Sigmoid colon (tissue), 7 donors: ENCODE results near the gene PLVAP. TPM values are rescaled to one million over a fixed set of nuclear protein-coding genes. Genes with fewer than 3 reads are reported as not detected.

Experiments
- DNase-seq: peaks from one replicate; pipeline ENCODE4 v3.0.0-alpha.2; 2019
- H3K27ac ChIP-seq, 4 donors: fragments of 200-600 bp; sonication (generic); one replicate each; pipeline ENCODE4 v1.5.1; 2016 to 2019; ENCODE audit warnings: mild to moderate bottlenecking in 1 of 4
- H3K27me3 ChIP-seq, 3 donors: fragments of 200-600 bp; sonication (generic); one replicate each; pipeline ENCODE4 v1.5.1; 2019; ENCODE audit warnings: mild to moderate bottlenecking in 1 of 3
- H3K36me3 ChIP-seq, 4 donors: fragments of 200-600 bp; sonication (generic); one replicate each; pipeline ENCODE4 v1.5.1; 2016 to 2019
- H3K4me1 ChIP-seq, 4 donors: fragments of 200-600 bp; sonication (generic); one replicate each; pipeline ENCODE4 v1.5.1; 2017 to 2019
- H3K4me3 ChIP-seq, 4 donors: fragments of 200-600 bp; sonication (generic); one replicate each; pipeline ENCODE4 v1.5.1; 2017 to 2019; ENCODE audit warnings: mild to moderate bottlenecking in 2 of 4, moderate library complexity in 1 of 4
- H3K9me3 ChIP-seq, 4 donors: fragments of 200-600 bp in 3 of 4; sonication (generic) in 3 of 4; one replicate each; pipeline versions ENCODE4 v1.5.1 to v1.6.1; 2013 to 2019
- EP300 ChIP-seq, 4 donors: sonication (generic); formaldehyde crosslinking; IDR thresholded peaks; one replicate each; pipeline ENCODE4 v1.6.1; 2017; ENCODE audit warnings: antibody characterized with exemption in 4 of 4
- POLR2A ChIP-seq, 2 donors: fragments of 450-650 bp; IDR thresholded peaks; one replicate each; pipeline ENCODE4 v1.6.1; 2016; ENCODE audit warnings: antibody characterized with exemption in 2 of 2, mild to moderate bottlenecking in 2 of 2, moderate library complexity in 2 of 2
- POLR2AphosphoS5 ChIP-seq, 4 donors: sonication (generic); formaldehyde crosslinking; IDR thresholded peaks; one replicate each; pipeline ENCODE4 v1.6.1; 2017; ENCODE audit warnings: antibody characterized with exemption in 4 of 4
- WGBS, 2 donors: extraction: QIAGEN DNeasy Blood & Tissue Kit; methylation state at CpG; one replicate each; pipeline ENCODE4 v1.1.7; 2013; 5-methylcytosine and 5-hydroxymethylcytosine counted together
- intact Hi-C: fragments of 100-400 bp; cut with DNase I; formaldehyde crosslinking; loops from one replicate; pipeline ENCODE4 v1.15.1; 2023
- polyA plus RNA-seq, 3 donors: library from polyadenylated mRNA; stranded (reverse); fragments of 200-250 nt; gene quantifications; one replicate each; pipeline ENCODE4 v1.2.3, GENCODE V29; 2013
- total RNA-seq, 4 donors: library from RNA; depleted of rRNA; stranded (reverse); fragments of >200 nt; gene quantifications; one replicate each; pipeline ENCODE4 v1.1.0, GENCODE V29; 2016
- TF ChIP-seq, protein P1 (sequence below), 4 experiments: fragments of 450-650 bp in 3 of 4; fragments of 200-600 bp in 1 of 4; IDR thresholded peaks; one replicate each; pipeline ENCODE4 v1.5.1; 2016 to 2019; ENCODE audit warnings: antibody characterized with exemption in 4 of 4, mild to moderate bottlenecking in 3 of 4, moderate library complexity in 2 of 4
- donor health status: healthy with polysubstance abuse.
- donor health status: Bipolar disorder and iron deficiency.
- donor health status: healthy.

PLVAP gene
- total and polyA plus RNA-seq, 7 donors: 3.0 to 54.7 (median 19.6) TPM

DNA sequence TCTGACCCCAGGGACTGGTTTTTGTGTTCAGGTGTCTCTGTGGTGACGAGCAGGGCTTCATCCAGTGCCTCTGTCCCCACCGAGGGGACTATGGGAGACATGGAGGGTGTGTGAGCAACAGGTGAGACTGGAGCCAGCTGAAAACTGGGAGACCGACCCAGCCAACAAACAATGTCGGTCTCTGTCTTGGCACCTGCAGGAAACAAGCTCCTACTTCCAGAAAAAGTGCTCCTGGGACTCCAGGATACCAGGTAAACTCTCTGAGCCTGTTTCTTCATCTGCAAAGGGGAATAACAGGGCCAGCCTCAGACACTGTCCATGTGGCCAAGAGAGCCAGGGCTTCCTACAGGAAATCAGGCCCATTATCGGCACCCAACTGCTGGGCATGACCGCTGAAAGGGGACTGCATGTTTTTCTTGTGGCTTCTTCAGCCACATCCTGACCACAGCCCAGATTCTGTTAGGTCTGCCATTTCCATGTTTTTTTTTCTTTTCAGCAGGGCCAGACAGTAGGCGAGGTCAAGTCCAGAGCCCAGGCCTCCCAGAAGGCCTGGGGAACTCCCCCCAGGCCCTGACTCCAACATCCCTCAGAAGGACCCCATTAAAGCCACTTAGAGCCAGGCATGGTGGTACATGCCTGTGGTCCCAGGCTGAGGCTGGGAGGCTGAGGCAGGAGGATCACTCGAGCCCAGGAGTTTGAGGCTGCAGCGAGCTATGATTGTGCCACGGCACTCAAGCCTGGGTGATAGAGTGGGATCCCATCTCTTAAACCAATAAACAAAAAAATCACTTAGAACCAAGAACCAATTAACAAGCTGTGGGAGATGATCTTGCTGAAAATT is 29.1 kb upstream of the PLVAP start:
- Histone ChIP-seq H3K9me3 (no peaks in the 10 kb centered on the region), H3K4me1 (peaks cover 0 to 50% (median 29%) of the 10 kb centered on the region in 4 donors), H3K36me3 (peaks cover 0 to 10% (median 0%) of the 10 kb centered on the region in 4 donors), H3K27ac (peak overlapping the region; percentile 70 to 84 (median 75)), H3K4me3 (peak overlapping the region in 3 of 4 donors; percentile 40 to 50 (median 48)), H3K27me3 (no peaks in the 10 kb centered on the region)
- WGBS, 2 donors: 46 to 71% methylated on average over 10 of the region's 10 CpGs
- no peak for TF ChIP-seq EP300 (IDR thresholded peaks at IDR 0.05)
- TF ChIP-seq POLR2AphosphoS5 (IDR thresholded peaks at IDR 0.05): no peak
- TF ChIP-seq, protein P1, sequence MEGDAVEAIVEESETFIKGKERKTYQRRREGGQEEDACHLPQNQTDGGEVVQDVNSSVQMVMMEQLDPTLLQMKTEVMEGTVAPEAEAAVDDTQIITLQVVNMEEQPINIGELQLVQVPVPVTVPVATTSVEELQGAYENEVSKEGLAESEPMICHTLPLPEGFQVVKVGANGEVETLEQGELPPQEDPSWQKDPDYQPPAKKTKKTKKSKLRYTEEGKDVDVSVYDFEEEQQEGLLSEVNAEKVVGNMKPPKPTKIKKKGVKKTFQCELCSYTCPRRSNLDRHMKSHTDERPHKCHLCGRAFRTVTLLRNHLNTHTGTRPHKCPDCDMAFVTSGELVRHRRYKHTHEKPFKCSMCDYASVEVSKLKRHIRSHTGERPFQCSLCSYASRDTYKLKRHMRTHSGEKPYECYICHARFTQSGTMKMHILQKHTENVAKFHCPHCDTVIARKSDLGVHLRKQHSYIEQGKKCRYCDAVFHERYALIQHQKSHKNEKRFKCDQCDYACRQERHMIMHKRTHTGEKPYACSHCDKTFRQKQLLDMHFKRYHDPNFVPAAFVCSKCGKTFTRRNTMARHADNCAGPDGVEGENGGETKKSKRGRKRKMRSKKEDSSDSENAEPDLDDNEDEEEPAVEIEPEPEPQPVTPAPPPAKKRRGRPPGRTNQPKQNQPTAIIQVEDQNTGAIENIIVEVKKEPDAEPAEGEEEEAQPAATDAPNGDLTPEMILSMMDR (IDR thresholded peaks at IDR 0.05): no peak
- TF ChIP-seq POLR2A (IDR thresholded peaks at IDR 0.05): no peak
- intact Hi-C loops: no loop called here
- DNase-seq: no peak

DNA sequence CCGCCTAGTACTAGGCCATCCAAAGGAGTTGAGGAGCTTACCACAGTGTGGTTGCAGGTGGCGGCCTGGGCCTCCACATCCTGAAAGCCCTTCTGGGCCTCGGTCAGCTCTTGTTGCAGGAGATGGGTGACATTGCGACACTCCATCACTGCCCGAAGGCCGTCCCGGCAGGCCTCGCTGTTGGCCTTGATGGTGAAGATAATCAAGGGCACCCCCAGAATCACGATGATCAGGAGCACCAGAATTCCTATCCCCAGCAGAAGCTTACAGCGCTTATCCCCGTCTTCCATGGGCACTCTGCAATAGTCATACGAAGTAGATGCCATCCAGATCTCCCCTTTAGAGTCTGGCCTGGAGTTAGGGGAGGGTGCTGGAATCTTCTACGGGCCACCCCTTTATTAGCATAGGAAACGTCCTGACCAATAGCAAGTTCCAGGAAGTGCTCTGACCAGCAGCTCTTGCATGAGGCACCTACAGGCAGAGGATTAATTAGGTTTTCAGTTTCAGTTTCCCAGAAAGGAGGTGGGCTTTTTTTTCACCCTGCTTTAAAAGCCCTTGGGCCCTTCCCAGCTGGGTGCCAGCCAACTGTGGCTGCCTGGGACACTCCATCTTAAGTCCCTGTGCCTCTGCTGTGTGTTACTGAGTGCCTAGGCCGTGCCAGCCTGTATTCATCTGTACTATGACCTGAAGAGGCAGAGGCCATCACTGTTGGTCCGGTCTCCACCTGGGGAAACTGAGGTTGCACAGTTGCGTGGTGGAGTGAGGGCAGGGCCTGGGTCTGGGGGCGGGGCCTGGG is 28.3 kb upstream of the PLVAP start, which contains the start of gene BST2:
Gene BST2 (minus strand): TSS at position 381 of the 796 bp plus-strand sequence. CDS start 55 bp downstream, at position 326.
- DNase-seq: peak; percentile 87
- peak within 1 kb of the TSS; percentile 16 to 50 (median 44) for H3K4me3 ChIP-seq
- TF ChIP-seq, protein P1 (IDR thresholded peaks at IDR 0.05): no peak
- TF ChIP-seq POLR2A (IDR thresholded peaks at IDR 0.05) (no peak), POLR2AphosphoS5 (IDR thresholded peaks at IDR 0.05) (peak in 3 of 4 donors; percentile 34 to 78 (median 57)), EP300 (IDR thresholded peaks at IDR 0.05) (no peak)

GRCh38 chr19:17404621-17405249 is 27.6 kb upstream of the PLVAP start:
- peaks cover 0 to 16% (median 0%) of the 10 kb centered on the region in 4 donors for H3K36me3 ChIP-seq
- no peaks in the 10 kb centered on the region for H3K9me3 ChIP-seq
- no peaks in the 10 kb centered on the region for H3K27me3 ChIP-seq
- H3K4me1 ChIP-seq: peaks cover 0 to 50% (median 29%) of the 10 kb centered on the region in 4 donors
- peak overlapping the region; percentile 16 to 50 (median 44) for H3K4me3 ChIP-seq
- WGBS, 2 donors: 62 to 78% methylated on average over 7 of the region's 7 CpGs
- peak overlapping the region; percentile 70 to 84 (median 75) for H3K27ac ChIP-seq
- TF ChIP-seq POLR2A (IDR thresholded peaks at IDR 0.05) (no peak), POLR2AphosphoS5 (IDR thresholded peaks at IDR 0.05) (no peak), EP300 (IDR thresholded peaks at IDR 0.05) (no peak)
- TF ChIP-seq, protein P1 (IDR thresholded peaks at IDR 0.05): no peak
- intact Hi-C loops: no loop called here
- no peak for DNase-seq

More for the DNA sequence above, 28.3 kb upstream of the PLVAP start, which contains the start of gene BST2:
- Histone ChIP-seq H3K4me1 (peaks cover 0 to 50% (median 29%) of the 10 kb centered on the region in 4 donors), H3K27ac (peak within 1 kb of the TSS; percentile 70 to 84 (median 75)), H3K9me3 (no peaks in the 10 kb centered on the region), H3K27me3 (no peaks in the 10 kb centered on the region), H3K36me3 (peaks cover 0 to 10% (median 0%) of the 10 kb centered on the region in 4 donors)
- WGBS, 2 donors: 43 to 71% methylated on average over 18 of the region's 18 CpGs
- intact Hi-C loops: no loop called here

DNA sequence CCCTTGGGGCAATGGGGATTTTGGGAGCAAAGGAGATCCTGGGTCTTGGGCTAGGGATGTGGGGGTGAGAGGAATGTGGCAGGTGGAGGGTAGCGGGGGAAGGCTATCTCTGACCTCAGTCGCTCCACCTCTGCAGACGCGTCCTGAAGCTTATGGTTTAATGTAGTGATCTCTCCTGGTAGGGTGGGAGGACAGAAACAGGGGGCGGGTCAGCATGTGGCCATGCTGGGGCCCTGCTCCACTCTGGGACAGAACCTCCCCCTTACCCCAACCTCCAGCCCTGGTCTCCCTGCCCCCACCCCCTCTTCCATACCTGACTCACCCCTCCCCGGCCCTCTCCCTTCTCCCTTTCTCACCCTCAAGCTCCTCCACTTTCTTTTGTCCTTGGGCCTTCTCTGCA is 26.9 kb upstream of the PLVAP start:
- TF ChIP-seq POLR2A (IDR thresholded peaks at IDR 0.05): no peak
- no peak for TF ChIP-seq EP300 (IDR thresholded peaks at IDR 0.05)
- TF ChIP-seq, protein P1 (IDR thresholded peaks at IDR 0.05): no peak
- no peak for TF ChIP-seq POLR2AphosphoS5 (IDR thresholded peaks at IDR 0.05)
- 66 to 88% methylated on average over 6 of the region's 6 CpGs for WGBS, 2 donors
- Histone ChIP-seq H3K4me3 (peak overlapping the region in 3 of 4 donors; percentile 40 to 50 (median 48)), H3K9me3 (no peaks in the 10 kb centered on the region), H3K36me3 (peaks cover 0 to 18% (median 0%) of the 10 kb centered on the region in 4 donors), H3K4me1 (peaks cover 0 to 50% (median 29%) of the 10 kb centered on the region in 4 donors), H3K27me3 (no peaks in the 10 kb centered on the region), H3K27ac (peak overlapping the region in 3 of 4 donors; percentile 72 to 84 (median 78))
- no peak for DNase-seq
- intact Hi-C loops: no loop called here
